ENCODE data around the gene TMEM171. TPM values are rescaled to one million over a fixed set of nuclear protein-coding genes. Genes with fewer than 3 reads are reported as not detected.

The TMEM171 gene, protein sequence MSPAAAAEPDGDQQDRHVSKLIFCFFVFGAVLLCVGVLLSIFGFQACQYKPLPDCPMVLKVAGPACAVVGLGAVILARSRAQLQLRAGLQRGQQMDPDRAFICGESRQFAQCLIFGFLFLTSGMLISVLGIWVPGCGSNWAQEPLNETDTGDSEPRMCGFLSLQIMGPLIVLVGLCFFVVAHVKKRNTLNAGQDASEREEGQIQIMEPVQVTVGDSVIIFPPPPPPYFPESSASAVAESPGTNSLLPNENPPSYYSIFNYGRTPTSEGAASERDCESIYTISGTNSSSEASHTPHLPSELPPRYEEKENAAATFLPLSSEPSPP
- 4.8 to 6.9 TPM (median 5.8 TPM) in 5 replicates for total RNA-seq (2022; extraction: Qiagen RNA extraction; ENCODE audit: low read depth)

DNA sequence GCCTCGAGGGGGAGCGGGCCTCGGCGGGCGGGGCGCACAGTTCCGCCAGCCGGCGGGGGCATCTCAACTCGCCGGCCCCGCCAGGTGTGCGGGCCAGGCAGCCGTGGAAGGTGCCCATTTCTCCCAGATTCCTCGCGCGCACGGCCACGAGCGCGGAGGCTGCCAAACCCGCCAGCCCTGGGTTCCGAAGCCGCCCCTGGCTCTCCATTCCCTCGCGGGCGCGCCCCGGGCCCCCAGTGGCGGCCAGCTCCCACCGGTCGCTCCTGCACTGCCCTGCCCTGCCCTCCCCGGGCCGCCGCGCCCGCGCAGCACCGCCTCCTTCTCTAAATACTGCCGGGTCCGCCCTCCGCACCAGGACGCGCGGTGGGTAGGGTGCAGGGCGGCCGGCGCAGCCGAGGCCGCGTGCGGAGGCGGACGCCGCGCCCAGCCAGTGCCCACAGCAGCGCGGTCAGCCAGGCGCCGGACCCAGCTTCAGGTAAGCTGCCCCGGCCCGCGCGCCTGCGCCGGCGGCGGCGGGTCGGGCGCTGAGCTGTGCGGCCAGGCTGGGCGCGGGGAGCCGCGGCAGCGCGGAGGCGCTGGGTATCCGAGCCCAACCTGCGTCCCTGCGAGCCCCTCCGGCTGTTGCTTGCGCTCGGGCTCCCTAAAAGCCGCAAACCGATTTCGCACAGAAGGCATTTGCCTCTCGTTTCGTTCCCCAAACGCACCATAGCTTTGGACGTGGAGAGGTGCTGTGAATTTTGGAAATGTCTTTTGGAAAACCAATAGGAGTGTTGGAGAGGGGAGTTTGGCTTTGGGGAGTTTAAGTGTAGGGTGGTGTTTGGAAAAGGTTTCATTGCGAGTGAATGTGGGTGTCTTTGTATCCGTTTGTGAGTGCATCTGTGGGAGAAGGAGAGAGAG, at the start of gene TMEM171:
TSS of gene TMEM171 (plus strand) at position 354 of the 897 bp plus-strand sequence. CDS start 2,799 bp downstream, outside the sequence.

DNA sequence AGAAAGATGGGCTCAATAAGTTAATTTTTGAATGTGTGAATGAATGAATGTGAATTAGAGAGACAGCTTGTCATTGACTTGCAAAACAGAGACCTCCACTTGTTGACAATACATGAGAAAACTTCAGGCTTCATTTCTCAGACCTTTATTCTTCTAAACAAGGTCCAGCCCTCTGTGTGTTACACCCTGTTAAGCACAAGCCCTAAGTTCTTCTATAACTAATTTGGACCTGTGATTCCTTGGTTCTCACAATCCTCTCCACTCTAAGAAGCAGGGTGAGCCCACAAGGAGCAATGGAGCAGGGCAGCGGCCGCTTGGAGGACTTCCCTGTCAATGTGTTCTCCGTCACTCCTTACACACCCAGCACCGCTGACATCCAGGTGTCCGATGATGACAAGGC, 52.6 kb downstream of the TMEM171 start, which contains the start of gene TMEM174:
TSS of gene TMEM174 (plus strand) at position 243 of the 400 bp plus-strand sequence. CDS start at position 294, 51 bp downstream.

Other genes starting within 250 kb of the TMEM171 start
- 8.9 to 15.4 TPM (median 13.9 TPM) in 5 replicates for gene FCHO2, start 164.5 kb upstream of the TMEM171 start, total RNA-seq (2022; extraction: Qiagen RNA extraction; ENCODE audit: low read depth)
- gene TMEM174, start 52.6 kb downstream of the TMEM171 start, total RNA-seq (2022; extraction: Qiagen RNA extraction; ENCODE audit: low read depth) = not detected in 5 replicates